Measurements from ENCODE around the gene MYADML2. TPM values are rescaled to one million over a fixed set of nuclear protein-coding genes. Genes with fewer than 3 reads are reported as not detected.

Gene MYADML2
- total RNA-seq, 2 experiments from 2014 or later = 0.19 TPM; not detected in 1

DNA sequence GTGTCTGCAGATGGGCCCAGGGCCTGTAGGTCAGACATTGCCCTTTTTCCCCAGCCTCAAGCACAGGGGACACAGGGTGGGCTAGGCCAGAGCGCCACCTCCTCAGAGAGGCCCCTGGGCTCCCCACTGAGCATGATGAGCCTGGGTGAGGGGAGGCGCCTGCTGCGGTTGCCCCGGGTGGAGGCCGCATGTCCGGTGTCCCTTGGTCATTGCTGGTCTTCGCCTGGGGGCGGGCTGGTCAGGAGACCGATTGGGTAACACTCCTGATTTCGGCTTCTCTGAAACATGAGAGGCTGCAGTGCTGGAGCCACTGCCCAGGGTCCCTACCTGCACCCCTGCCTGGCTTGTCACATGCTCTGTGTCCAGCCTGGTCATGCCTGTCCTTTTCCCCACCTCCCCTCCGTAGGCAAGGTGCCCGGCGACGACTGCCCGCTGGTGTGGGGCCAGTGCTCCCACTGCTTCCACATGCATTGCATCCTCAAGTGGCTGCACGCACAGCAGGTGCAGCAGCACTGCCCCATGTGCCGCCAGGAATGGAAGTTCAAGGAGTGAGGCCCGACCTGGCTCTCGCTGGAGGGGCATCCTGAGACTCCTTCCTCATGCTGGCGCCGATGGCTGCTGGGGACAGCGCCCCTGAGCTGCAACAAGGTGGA is 47.4 kb downstream of the MYADML2 start:
- CTCF ChIA-PET (ENCODE audit: unreplicated experiment) = no interaction called here

DNA sequence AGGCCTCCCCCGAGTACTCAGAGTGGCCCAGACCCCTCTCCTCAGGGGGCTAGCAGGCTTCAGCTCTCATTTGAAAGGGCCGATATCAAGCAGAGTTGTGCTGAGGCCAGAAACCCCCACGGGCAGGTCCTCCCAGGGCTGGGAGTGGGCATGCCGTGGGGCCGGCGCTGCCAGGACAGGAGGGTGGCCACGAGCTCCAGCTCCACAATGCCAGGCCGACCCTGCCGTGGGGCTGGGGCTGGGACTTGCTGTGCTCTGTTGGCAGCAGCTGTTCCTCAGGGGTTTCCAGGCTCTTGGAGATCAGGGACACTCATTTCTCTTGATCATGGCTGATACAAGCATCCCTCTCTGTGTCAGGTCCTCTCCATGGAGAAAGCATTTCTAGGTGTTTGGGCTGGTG is 48.1 kb downstream of the MYADML2 start:
- ChIA-PET POLR2A (no interaction called here), CTCF (ENCODE audit: unreplicated experiment) (no interaction called here)
- TF ChIP-seq, protein P1, sequence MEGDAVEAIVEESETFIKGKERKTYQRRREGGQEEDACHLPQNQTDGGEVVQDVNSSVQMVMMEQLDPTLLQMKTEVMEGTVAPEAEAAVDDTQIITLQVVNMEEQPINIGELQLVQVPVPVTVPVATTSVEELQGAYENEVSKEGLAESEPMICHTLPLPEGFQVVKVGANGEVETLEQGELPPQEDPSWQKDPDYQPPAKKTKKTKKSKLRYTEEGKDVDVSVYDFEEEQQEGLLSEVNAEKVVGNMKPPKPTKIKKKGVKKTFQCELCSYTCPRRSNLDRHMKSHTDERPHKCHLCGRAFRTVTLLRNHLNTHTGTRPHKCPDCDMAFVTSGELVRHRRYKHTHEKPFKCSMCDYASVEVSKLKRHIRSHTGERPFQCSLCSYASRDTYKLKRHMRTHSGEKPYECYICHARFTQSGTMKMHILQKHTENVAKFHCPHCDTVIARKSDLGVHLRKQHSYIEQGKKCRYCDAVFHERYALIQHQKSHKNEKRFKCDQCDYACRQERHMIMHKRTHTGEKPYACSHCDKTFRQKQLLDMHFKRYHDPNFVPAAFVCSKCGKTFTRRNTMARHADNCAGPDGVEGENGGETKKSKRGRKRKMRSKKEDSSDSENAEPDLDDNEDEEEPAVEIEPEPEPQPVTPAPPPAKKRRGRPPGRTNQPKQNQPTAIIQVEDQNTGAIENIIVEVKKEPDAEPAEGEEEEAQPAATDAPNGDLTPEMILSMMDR (conservative IDR thresholded peaks at IDR 0.05; ENCODE audit: low read length) = no peak
- no peak for TF ChIP-seq EZH2phosphoT487 (IDR thresholded peaks at IDR 0.05; ENCODE audit: borderline replicate concordance, low read depth, low read length)
- Histone ChIP-seq H3K9me2 (ENCODE audit: insufficient read depth, low read length) (no peaks in the 10 kb centered on the region), H3K4me2 (ENCODE audit: low read length) (no peak overlapping the region), H3K9me3 (ENCODE audit: low read length) (no peaks in the 10 kb centered on the region), H3K36me3 (ENCODE audit: insufficient read depth, low read length) (peaks cover 61% of the 10 kb centered on the region), H2AFZ (ENCODE audit: low read length) (no peak overlapping the region), H3K79me2 (ENCODE audit: insufficient read depth, low read depth, low read length) (peaks cover 9% of the 10 kb centered on the region; the same call in 1 of the 2 replicates), H3K27ac (ENCODE audit: low read depth, low read length, poor library complexity, severe bottlenecking) (no peak overlapping the region), H3K4me1 (ENCODE audit: insufficient read depth, low read length, poor library complexity, severe bottlenecking) (peaks cover 9% of the 10 kb centered on the region), H3K4me3 (ENCODE audit: low read depth, low read length, poor library complexity, severe bottlenecking) (no peak overlapping the region), H4K20me1 (ENCODE audit: insufficient read depth, low read length) (no peaks in the 10 kb centered on the region)
- BruUV-seq (replicated peaks) = no TSS peak
- intact Hi-C loops (cut with micrococcal nuclease; ENCODE audit: unreplicated experiment) = no loop called here
- DNase-seq (ENCODE audit: low spot score) = no peak

More for the DNA sequence above, 47.4 kb downstream of the MYADML2 start:
- H4K20me1 ChIP-seq (ENCODE audit: insufficient read depth, low read length) = no peaks in the 10 kb centered on the region
- peaks cover 56% of the 10 kb centered on the region for H3K36me3 ChIP-seq (ENCODE audit: insufficient read depth, low read length)
- BruUV-seq (replicated peaks) = no TSS peak
- no peak overlapping the region for H3K27ac ChIP-seq (ENCODE audit: low read depth, low read length, poor library complexity, severe bottlenecking)
- peaks cover 2% of the 10 kb centered on the region for H3K4me1 ChIP-seq (ENCODE audit: insufficient read depth, low read length, poor library complexity, severe bottlenecking)
- H3K4me2 ChIP-seq (ENCODE audit: low read length) = no peak overlapping the region
- H2AFZ ChIP-seq (ENCODE audit: low read length) = no peak overlapping the region
- POLR2A ChIA-PET = no interaction called here
- no peak overlapping the region for H3K4me3 ChIP-seq (ENCODE audit: low read depth, low read length, poor library complexity, severe bottlenecking)
- TF ChIP-seq, protein P1 (conservative IDR thresholded peaks at IDR 0.05; ENCODE audit: low read length) = no peak
- no peak for TF ChIP-seq EZH2phosphoT487 (IDR thresholded peaks at IDR 0.05; ENCODE audit: borderline replicate concordance, low read depth, low read length)
- no peaks in the 10 kb centered on the region for H3K9me2 ChIP-seq (ENCODE audit: insufficient read depth, low read length)
- intact Hi-C loops (cut with micrococcal nuclease; ENCODE audit: unreplicated experiment) = no loop called here
- no peaks in the 10 kb centered on the region for H3K9me3 ChIP-seq (ENCODE audit: low read length)
- DNase-seq (ENCODE audit: low spot score) = no peak
- H3K79me2 ChIP-seq (ENCODE audit: insufficient read depth, low read depth, low read length) = peaks cover 1% of the 10 kb centered on the region; the same call in 1 of the 2 replicates
